ENCODE results near the gene TK2. TPM values are rescaled to one million over a fixed set of nuclear protein-coding genes. Genes with fewer than 3 reads are reported as not detected.

Gene TK2
- polyA plus RNA-seq, result 32.4 and 41.7 TPM in 2 replicates

GRCh38 chr16:66549284-66550131 is at the start of gene TK2:
Gene TK2, minus strand, starts transcription at chr16:66550122. Its CDS starts 61 bp downstream, at chr16:66550061.

GRCh38 chr16:66578651-66579531 is 29.0 kb upstream of the TK2 start, which contains the start of gene CMTM2:
Gene CMTM2, plus strand, starts transcription at chr16:66579463. Its CDS starts 145 bp downstream, at chr16:66579608.

DNA sequence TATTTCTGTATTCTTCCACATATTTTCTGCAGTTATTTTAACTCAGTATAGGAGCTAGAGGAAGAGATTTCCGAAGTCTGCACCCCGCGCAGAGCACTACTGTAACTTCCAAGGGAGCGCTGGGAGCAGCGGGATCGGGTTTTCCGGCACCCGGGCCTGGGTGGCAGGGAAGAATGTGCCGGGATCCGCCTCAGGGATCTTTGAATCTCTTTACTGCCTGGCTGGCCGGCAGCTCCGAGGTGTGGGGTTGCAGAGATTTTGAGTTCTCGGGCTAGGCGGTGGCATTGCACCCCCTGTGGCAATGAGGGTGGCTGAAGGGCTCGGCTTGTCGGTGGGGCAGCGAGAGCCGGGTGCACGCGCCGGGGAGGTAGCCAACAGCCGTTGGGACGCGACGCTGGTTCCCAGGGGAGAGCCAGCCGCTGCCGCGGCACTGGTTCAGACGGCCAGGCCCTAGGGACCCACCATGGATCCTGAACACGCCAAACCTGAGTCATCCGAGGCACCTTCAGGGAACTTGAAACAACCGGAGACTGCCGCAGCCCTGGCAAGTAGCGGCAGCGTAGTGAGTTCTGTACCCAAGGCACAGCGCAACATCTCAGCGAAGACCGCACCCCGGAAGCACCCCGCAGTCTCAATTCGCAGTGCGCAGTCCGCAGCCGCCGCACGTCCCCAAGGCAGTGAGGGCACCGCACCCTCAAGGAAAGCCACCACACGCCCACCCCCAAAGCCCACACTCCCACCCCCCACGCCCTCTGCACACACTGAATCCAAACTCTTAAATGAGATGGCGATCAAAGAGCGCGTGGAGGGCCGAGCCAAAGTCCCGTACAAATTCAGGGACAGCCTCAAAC is 16.4 kb upstream of the TK2 start, which contains the start of gene CMTM1:
CMTM1 (plus strand) TSS at position 389 of the 851 bp plus-strand sequence; CDS start at position 464, 75 bp downstream.

DNA sequence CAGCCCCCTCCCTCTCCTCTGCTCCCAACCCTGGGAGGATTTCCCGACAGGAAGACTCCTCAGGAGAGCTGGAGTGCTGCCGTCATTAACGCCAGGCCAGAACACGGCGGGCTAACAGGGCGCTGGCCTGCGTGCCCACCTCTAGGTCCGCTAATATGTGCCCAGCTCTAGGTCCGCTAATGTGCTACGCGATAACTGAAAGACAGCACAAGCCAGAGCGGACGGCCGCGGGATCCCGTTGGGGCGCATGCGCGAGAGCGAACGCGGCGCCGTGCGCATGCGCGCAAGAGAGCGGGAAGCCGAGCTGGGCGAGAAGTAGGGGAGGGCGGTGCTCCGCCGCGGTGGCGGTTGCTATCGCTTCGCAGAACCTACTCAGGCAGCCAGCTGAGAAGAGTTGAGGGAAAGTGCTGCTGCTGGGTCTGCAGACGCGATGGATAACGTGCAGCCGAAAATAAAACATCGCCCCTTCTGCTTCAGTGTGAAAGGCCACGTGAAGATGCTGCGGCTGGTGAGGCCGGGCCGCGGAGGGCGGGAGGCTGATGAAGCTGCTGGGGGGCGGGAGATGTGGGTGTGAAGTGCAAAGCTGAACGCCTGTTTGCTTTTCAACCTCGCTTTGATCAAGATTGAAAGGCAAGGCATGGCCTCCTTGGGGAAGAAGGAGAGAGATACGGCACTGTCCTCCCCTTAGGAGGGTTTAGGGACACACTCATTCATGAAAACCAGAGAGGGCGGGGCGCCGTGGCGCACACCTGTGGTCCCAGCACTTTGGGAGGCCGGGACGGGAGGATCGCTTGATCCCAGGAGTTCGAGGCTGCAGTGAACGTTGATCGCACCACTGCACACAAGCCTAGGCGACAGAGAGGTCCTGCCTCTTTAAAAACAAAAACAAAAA is 2.6 kb upstream of the TK2 start, which contains the start of gene CKLF:
CKLF (plus strand) TSS at position 291 of the 892 bp plus-strand sequence; CDS start at position 431, 140 bp downstream.

Other genes starting within 250 kb of the TK2 start
- 0.76 TPM in 1 of 2 replicates, not detected in the other for gene CDH5, start 183.4 kb downstream of the TK2 start, polyA plus RNA-seq
- not detected in 2 replicates for gene BEAN1, start 122.8 kb downstream of the TK2 start, polyA plus RNA-seq
- 92.4 and 93.7 TPM in 2 replicates for gene CKLF, start 2.5 kb upstream of the TK2 start, polyA plus RNA-seq
- gene CMTM1, start 16.3 kb upstream of the TK2 start, polyA plus RNA-seq, result not detected in 2 replicates
- not detected in 2 replicates for gene CMTM2, start 29.3 kb upstream of the TK2 start, polyA plus RNA-seq
- 0.87 TPM in 1 of 2 replicates, not detected in the other for gene CMTM3, start 54.6 kb upstream of the TK2 start, polyA plus RNA-seq
- 6.6 and 12.9 TPM in 2 replicates for gene CMTM4, start 146.6 kb upstream of the TK2 start, polyA plus RNA-seq
- gene DYNC1LI2, start 201.5 kb upstream of the TK2 start, polyA plus RNA-seq, result 55.7 and 65.1 TPM in 2 replicates

All from Purkinje cell (primary cell).